GM18870 (cell line): ENCODE data around the gene SRGAP1.
"Not testable (repeated sequence)": the region's sequence is repeated elsewhere in the genome, so short reads cannot be mapped to it uniquely, and the experiment has no call there.

ENCODE experiments used
- ATAC-seq: cut with Tn5 transposase; IDR thresholded peaks from one replicate; pipeline ENCODE4 v1.9.1; 2021; ENCODE audit warnings: moderate library complexity; ENCODE audit not compliant: unreplicated experiment

Gene SRGAP1

DNA sequence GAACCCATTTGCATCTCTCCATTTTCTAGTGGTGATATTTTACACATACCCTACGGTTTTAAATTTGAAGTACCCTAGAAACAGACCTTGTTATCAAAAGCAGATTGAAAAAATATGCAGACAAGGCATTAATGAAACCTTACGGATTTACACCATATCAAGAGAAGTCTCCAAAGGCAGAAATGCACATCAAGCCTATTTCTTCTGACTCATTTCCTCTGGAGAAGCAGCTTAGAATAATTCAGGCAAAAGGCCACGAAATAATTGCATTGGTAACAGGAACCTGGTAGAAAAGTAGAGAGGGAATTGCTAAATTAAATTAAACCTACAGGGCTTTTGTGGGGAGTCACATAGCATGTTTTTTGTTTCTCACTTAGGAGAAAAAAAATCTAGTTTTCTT is 342.9 kb downstream of the SRGAP1 start:
- no peak for ATAC-seq

DNA sequence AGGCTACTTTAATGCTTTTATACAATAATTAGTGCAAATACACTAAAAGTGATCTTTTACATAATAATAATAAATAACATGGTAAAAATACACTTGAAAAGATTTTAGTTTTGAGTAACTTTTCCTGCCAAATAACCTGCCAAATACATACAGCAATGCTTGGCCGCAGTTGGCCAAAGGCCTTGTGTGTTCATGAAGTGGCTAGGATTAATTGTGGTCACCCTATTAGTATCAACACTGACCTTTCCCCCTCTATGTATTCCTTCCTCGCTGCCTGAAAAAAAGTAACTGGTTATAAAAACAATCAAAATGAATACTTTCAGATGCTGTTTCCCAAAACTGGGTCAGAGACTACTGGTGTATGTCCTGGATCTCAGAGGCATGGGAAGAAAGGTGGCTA is 343.3 kb downstream of the SRGAP1 start:
- no peak for ATAC-seq

DNA sequence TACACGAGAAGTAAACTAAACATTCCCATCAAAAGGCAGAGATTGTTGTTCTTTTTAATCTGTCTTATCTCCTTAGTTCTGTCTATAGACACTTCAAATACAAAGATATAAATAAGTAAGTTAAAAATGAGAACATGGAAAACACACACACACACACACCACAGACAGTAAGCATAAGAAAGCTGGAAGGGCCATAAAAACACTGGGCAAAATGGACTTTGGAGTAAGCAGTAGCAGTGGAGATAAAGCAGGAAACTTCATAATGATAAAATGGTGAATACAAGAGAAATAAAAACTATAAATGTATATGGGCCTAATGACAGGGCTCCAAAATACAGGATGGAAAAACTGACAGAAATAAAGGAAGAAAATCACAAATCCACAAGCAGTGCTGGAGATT is 345.0 kb downstream of the SRGAP1 start:
- no peak for ATAC-seq

DNA sequence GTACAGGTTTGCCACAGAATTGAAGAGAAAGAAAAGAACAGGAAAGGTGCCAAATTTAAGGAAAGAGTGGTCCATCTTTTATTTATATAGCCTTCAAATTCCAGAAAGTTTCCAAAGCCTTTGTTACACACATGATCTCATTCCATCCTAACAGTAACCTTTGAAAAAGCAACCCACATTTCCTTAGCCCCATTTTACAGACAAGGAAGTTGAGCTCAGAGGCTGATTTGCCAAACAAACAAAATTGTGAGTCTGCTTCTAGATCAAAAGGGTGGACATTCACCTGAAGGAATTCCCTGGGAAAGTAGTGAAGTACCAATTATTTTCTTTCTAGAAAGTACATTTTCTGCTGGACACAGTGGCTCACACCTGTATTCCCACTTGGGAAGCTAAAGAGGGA is 345.6 kb downstream of the SRGAP1 start:
- ATAC-seq, result no peak

DNA sequence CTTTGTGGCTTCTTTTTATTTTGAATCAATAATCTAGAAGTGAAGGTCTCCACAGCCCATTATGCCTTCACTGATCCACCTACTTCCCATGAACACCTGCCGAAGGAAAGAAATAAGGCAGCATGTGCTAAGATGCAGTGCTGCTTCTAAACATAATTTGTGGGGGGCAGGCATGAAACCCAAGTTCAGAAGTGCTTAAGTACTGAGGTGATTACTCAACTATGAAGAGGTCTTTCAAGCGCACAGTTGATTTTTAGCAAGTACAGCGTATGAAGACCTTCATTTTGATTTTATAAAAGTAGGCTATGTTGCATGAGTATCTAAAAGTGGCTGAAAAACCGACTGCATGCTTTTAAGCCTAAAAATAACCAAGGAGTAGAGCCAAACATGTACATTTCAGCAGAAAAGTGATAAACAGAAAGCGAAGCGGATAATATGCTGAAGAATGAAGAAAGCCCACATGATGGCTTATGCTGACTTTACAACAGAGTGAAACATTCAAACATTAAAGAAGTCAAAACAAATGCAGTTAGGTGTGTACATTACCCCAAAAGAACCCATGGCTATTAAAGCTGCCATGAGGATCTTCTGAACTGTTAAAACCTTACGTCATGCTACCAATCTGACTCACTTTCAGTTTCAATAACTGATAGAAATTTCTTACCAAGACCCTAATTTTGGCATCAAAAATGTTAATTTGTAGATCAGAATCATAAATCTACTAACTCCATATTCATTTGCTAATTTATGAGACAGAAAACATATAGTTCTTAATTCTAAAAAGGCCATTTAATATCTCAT is 348.3 kb downstream of the SRGAP1 start:
- peak; percentile 98 for ATAC-seq

DNA sequence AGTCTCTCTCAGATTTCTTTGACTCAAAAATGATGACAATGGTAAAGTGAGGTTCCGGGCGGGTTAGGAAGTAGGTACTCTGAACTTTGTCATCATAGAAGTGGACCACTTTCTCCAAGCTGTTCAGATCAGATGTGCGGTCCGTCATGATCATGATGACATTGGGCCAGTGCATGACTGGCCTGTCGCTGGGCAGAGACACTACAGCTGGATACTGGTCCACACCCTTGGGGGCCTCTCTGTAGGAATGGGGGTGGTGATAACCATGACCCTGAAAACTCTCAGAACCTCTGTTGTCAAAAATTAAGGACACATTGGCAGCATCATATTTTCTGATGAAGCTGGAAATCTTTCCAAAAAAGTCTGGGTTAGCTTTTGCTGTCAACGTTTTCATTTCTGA is 349.4 kb downstream of the SRGAP1 start:
- no peak for ATAC-seq

DNA sequence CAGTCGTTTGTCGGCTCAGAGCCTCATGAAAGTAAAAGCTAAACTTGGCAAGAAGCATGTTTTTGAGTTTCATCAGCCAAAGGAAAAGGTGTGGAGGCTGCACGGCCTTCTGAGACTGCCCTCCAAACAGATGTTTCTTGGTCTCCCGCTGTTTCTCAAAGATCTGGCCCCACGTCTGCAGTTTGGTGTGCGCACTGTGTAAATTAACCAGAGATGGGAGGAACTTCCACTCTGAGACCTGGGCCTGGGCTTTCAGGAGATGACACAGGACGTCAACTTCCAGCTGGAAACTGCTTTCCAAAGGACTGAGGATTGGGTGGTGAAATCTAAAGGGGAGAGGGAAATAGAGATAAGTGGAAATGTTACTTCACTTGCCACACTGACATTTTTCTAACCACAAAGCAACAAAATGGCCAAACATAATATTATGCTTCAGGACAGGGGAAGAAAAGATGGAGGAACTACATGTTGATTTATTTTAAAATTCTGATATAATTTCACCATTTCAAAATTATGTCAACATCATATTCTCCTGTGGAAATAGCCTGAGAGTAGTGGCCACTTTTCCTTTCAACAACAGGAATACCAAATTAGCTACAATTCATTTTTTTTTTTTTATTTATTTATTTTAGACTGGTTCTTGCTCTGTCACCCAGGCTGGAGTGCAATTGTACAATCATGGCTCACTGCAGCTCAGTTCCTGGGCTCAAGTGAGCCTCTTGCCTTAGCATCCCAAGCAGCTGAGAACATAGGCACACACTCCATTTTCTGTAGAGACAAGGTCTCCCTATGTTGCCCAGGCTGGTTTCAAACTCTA is 350.0 kb downstream of the SRGAP1 start:
- ATAC-seq, result no peak

DNA sequence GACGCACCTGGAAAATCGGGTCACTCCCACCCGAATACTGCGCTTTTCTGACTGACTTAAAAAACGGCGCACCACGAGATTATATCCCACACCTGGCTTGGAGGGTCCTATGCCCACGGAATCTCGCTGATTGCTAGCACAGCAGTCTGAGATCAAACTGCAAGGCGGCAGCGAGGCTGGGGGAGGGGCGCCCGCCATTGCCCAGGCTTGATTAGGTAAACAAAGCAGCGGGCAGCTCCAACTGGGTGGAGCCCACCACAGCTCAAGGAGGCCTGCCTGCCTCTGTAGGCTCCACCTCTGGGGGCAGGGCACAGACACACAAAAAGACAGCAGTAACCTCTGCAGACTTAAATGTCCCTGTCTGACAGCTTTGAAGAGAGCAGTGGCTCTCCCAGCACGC is 351.3 kb downstream of the SRGAP1 start:
- not testable (repeated sequence) for ATAC-seq

DNA sequence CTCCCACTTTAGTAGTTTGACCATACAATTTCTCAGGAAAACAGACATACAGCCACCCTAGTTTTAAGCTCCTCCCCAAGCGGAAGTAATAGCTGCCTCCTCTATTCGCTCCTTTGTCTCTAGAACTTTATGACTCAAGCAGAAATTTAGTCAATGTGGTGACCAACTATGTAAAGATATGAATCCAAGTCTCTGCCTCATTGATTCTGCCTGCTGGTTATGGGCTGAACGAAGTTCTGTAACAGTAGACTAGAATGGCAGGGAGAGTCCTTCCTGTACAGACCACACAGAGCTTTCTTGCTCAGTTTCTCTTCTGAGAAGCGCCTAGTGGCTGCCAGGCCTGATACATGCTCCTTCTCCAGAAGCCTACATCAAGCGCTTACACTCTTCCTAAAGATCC is 358.5 kb downstream of the SRGAP1 start:
- ATAC-seq, result no peak

DNA sequence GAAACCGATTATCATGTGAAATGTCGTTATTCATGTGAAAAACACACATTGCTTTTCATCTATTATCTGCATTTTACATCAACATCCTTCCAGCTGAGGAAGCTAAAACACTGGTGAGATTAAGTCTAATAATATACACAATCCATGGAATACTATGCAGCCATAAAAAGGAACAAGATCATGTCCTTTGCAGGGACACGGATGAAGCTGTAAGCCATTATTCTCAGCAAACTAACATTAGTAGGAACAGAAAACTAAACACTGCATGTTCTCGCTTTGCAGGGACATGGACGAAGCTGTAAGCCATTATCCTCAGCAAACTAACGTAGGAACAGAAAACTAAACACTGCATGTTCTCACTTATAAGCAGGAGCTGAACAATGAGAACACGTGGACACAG is 359.3 kb downstream of the SRGAP1 start:
- ATAC-seq, result no peak

DNA sequence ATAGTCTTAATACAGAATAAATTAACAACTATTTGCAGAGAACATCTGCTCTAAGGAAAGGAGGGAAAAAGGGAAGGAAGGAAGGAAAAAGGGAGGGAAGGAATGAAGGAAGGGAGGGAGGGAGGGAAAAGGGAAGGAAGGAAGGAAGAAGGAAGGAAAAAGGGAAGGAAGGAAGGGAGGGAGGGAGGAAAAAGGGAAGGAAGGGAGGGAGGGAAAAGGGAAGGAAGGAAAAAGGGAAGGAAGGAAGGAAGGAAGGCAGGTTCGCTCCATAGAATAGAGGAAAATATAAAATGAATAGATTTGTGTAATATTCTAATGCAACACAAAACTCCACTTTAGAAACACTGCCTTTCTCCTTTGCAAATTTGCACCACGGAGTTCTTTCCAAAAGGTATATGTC is 361.0 kb downstream of the SRGAP1 start:
- no peak for ATAC-seq

DNA sequence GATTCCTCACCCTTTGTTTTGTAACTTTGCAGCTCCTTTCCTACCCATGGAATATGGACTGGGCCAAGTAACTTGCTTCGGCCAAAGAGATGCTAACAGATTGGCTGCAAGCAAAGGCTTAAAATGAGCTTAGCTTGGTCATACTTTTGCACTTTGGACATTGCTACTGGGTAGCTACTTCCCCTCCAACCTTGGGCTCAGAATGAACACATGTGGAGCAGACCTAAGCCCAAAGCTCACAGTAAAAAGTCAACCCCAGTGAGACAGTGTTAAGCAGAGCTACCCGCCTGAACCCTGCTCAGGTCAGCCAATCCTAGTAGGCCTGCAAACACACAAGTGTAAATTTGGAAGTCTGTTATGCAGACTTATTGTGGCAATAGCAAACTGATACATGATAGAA is 363.0 kb downstream of the SRGAP1 start:
- ATAC-seq, result no peak
